Activated CD4-positive, alpha-beta memory T cell treated with anti-CD3 and anti-CD28 coated beads for 36 hours (primary cell): Measurements from ENCODE around the gene NDNF. TPM values are rescaled to one million over a fixed set of nuclear protein-coding genes. Genes with fewer than 3 reads are reported as not detected.

Source experiments
- CTCF ChIA-PET: fragments of 350-600 bp; sonication (Branson Sonifier 250); formaldehyde crosslinking; loops from one replicate; lab custom pipeline; 2021; ENCODE audit warnings: antibody characterized with exemption, inconsistent platforms; lab: Charles Lee
- POLR2A ChIA-PET: fragments of 350-600 bp; sonication (Branson Sonifier 250); formaldehyde crosslinking; loops from one replicate; lab custom pipeline; 2021; ENCODE audit warnings: antibody characterized with exemption; lab: Charles Lee
- DNase-seq: peaks from one replicate; pipeline ENCODE4 v3.0.0-alpha.2; 2020
- H3K27ac Mint-ChIP-seq: one replicate; pipeline ENCODE4 v1.8.0; 2021; ENCODE audit warnings: mixed read lengths
- H3K27me3 Mint-ChIP-seq: one replicate; pipeline ENCODE4 v1.8.0; 2021; ENCODE audit warnings: mixed read lengths
- H3K36me3 Mint-ChIP-seq: one replicate; pipeline ENCODE4 v1.8.0; 2021; ENCODE audit warnings: mixed read lengths
- H3K4me1 Mint-ChIP-seq: one replicate; pipeline ENCODE4 v1.8.0; 2021; ENCODE audit warnings: low read depth, mixed read lengths
- H3K4me3 Mint-ChIP-seq: one replicate; pipeline ENCODE4 v1.8.0; 2021; ENCODE audit warnings: mild to moderate bottlenecking, mixed read lengths
- H3K9me3 Mint-ChIP-seq: one replicate; pipeline ENCODE4 v1.8.0; 2021; ENCODE audit warnings: mixed read lengths
- intact Hi-C: fragments of 100-400 bp; cut with micrococcal nuclease; formaldehyde crosslinking; loops from one replicate; pipeline ENCODE4 v1.15.1; 2023
- total RNA-seq, 2 experiments: library from RNA; stranded (reverse); gene quantifications; one replicate each; pipeline ENCODE4 v1.2.3, GENCODE V29; 2021

Gene NDNF
- total RNA-seq, 2 experiments from 2014 or later: not detected

GRCh38 chr4:121009578-121010478 lies 62.5 kb downstream of the NDNF start:
- POLR2A ChIA-PET: no interaction called here
- Mint-ChIP-seq H3K36me3 (no peaks in the 10 kb centered on the region), H3K27ac (no peak overlapping the region), H3K4me3 (no peak overlapping the region), H3K4me1 (peaks cover 15% of the 10 kb centered on the region), H3K27me3 (no peaks in the 10 kb centered on the region), H3K9me3 (no peaks in the 10 kb centered on the region)
- DNase-seq: no peak
- CTCF ChIA-PET: interaction anchor here (0.7 kb wide), 1 partner anchor 32 kb away, joined by 4 read pairs; no protein-coding TSS in a partner anchor
- intact Hi-C loops: no loop called here

- no peak overlapping the region for H3K27ac Mint-ChIP-seq
These were observed 64.7 kb downstream of the NDNF start for GRCh38 chr4:121007660-121008059.

GRCh38 chr4:121003863-121004262 lies 68.5 kb downstream of the NDNF start:
- Mint-ChIP-seq H3K36me3 (no peaks in the 10 kb centered on the region), H3K27ac (no peak overlapping the region), H3K4me3 (no peak overlapping the region), H3K27me3 (no peaks in the 10 kb centered on the region), H3K4me1 (no peaks in the 10 kb centered on the region), H3K9me3 (no peaks in the 10 kb centered on the region)
- intact Hi-C loops: no loop called here
- ChIA-PET CTCF (no interaction called here), POLR2A (no interaction called here)
- no peak for DNase-seq

More at GRCh38 chr4:121007660-121008059, 64.7 kb downstream of the NDNF start:
- intact Hi-C loops: no loop called here
- H3K36me3 Mint-ChIP-seq: no peaks in the 10 kb centered on the region
- ChIA-PET POLR2A (no interaction called here), CTCF (no interaction called here)
- H3K4me1 Mint-ChIP-seq: peaks cover 15% of the 10 kb centered on the region
- no peak overlapping the region for H3K4me3 Mint-ChIP-seq
- no peaks in the 10 kb centered on the region for H3K27me3 Mint-ChIP-seq
- DNase-seq: no peak
- H3K9me3 Mint-ChIP-seq: no peaks in the 10 kb centered on the region

GRCh38 chr4:120995266-120996010 lies 76.9 kb downstream of the NDNF start:
- Mint-ChIP-seq H3K4me3 (no peak overlapping the region), H3K4me1 (no peaks in the 10 kb centered on the region), H3K36me3 (no peaks in the 10 kb centered on the region), H3K27me3 (no peaks in the 10 kb centered on the region), H3K27ac (no peak overlapping the region), H3K9me3 (no peaks in the 10 kb centered on the region)
- no peak for DNase-seq
- POLR2A ChIA-PET: no interaction called here
- CTCF ChIA-PET: no interaction called here
- intact Hi-C loops: no loop called here

- DNase-seq: no peak
- Mint-ChIP-seq H3K4me3 (no peak overlapping the region), H3K4me1 (no peaks in the 10 kb centered on the region), H3K9me3 (no peaks in the 10 kb centered on the region), H3K36me3 (no peaks in the 10 kb centered on the region), H3K27ac (no peak overlapping the region), H3K27me3 (no peaks in the 10 kb centered on the region)
- ChIA-PET CTCF (no interaction called here), POLR2A (no interaction called here)
- intact Hi-C loops: no loop called here
These were observed 77.8 kb downstream of the NDNF start for GRCh38 chr4:120994521-120994920.

- POLR2A ChIA-PET: no interaction called here
- no peak overlapping the region for H3K4me3 Mint-ChIP-seq
- no peaks in the 10 kb centered on the region for H3K27me3 Mint-ChIP-seq
- no peak overlapping the region for H3K27ac Mint-ChIP-seq
- intact Hi-C loops: no loop called here
- H3K4me1 Mint-ChIP-seq: no peaks in the 10 kb centered on the region
- CTCF ChIA-PET: no interaction called here
- no peaks in the 10 kb centered on the region for H3K36me3 Mint-ChIP-seq
- DNase-seq: no peak
- no peaks in the 10 kb centered on the region for H3K9me3 Mint-ChIP-seq
These were observed 80.5 kb downstream of the NDNF start for GRCh38 chr4:120991885-120992284.

- CTCF ChIA-PET: no interaction called here
- no peak for DNase-seq
- Mint-ChIP-seq H3K4me3 (no peak overlapping the region), H3K27me3 (peaks cover 3% of the 10 kb centered on the region), H3K36me3 (no peaks in the 10 kb centered on the region), H3K27ac (no peak overlapping the region), H3K4me1 (no peaks in the 10 kb centered on the region), H3K9me3 (no peaks in the 10 kb centered on the region)
- POLR2A ChIA-PET: no interaction called here
- intact Hi-C loops: no loop called here
These were observed 82.1 kb downstream of the NDNF start for GRCh38 chr4:120990246-120990645.

Other genes starting within 250 kb of the NDNF start
- under 1 TPM; 0.17 TPM for gene PRDM5, start 149.8 kb downstream of the NDNF start, total RNA-seq
- gene TNIP3, start 91.8 kb upstream of the NDNF start, total RNA-seq: 10 to 100 TPM; 12.0 to 12.3 TPM